Loucy (cell line): ENCODE measurements around the gene LRRC27.
A peak's percentile ranks its signal among the peaks of the same experiment; 100 is the strongest.
"Not testable (repeated sequence)": the region's sequence is repeated elsewhere in the genome, so short reads cannot be mapped to it uniquely, and the experiment has no call there.

Source experiments
- H2AFZ ChIP-seq: fragments of 200-600 bp; sonication (generic); 2 replicates; pipeline ENCODE4 v1.6.0; 2016; ENCODE audit warnings: antibody characterized with exemption, mild to moderate bottlenecking, low read length, moderate library complexity
- H3F3A ChIP-seq: fragments of 200-600 bp; 2 replicates; pipeline ENCODE4 v1.6.0; 2016; ENCODE audit warnings: antibody characterized with exemption, low read depth, mild to moderate bottlenecking
- H3K27me3 ChIP-seq: fragments of 200-600 bp; sonication (generic); 2 replicates; pipeline ENCODE4 v1.6.1; 2014; ENCODE audit warnings: low read length, mild to moderate bottlenecking; ENCODE audit not compliant: insufficient read depth, poor library complexity, severe bottlenecking
- H3K36me3 ChIP-seq: fragments of 200-600 bp; sonication (generic); 2 replicates; pipeline ENCODE4 v1.6.1; 2016; ENCODE audit warnings: low read length; ENCODE audit not compliant: insufficient read depth
- H3K4me1 ChIP-seq: fragments of 200-600 bp; sonication (generic); 2 replicates; pipeline ENCODE4 v1.5.1; 2014; ENCODE audit warnings: low read length, mild to moderate bottlenecking; ENCODE audit not compliant: insufficient read depth, poor library complexity, severe bottlenecking
- H3K4me2 ChIP-seq: fragments of 200-600 bp; sonication (generic); 2 replicates; pipeline ENCODE4 v1.6.0; 2014; ENCODE audit warnings: antibody characterized with exemption, low read length, low read depth, mild to moderate bottlenecking; ENCODE audit not compliant: poor library complexity, severe bottlenecking
- H3K4me3 ChIP-seq: fragments of 200-600 bp; sonication (generic); 2 replicates; pipeline ENCODE4 v1.5.1; 2014; ENCODE audit warnings: low read length, mild to moderate bottlenecking, mixed read lengths; ENCODE audit not compliant: poor library complexity, severe bottlenecking
- H3K79me2 ChIP-seq: fragments of 200-600 bp; sonication (generic); 2 replicates; pipeline ENCODE4 v1.6.1; 2014; ENCODE audit warnings: low read length; ENCODE audit not compliant: insufficient read depth
- H3K9ac ChIP-seq: fragments of 200-600 bp; sonication (generic); 2 replicates; pipeline ENCODE4 v1.6.0; 2014; ENCODE audit warnings: mild to moderate bottlenecking, low read depth, low read length, moderate library complexity; ENCODE audit not compliant: poor library complexity, severe bottlenecking
- H3K9me2 ChIP-seq: fragments of 200-600 bp; sonication (generic); replicated peaks from 2 replicates; pipeline ENCODE4 v1.6.1; 2016; ENCODE audit warnings: low read depth, low read length, mixed read lengths
- H3K9me3 ChIP-seq: fragments of 200-600 bp; sonication (generic); 2 replicates; pipeline ENCODE4 v1.6.1; 2014; ENCODE audit warnings: mild to moderate bottlenecking, antibody characterized with exemption, low read length, low read depth; ENCODE audit not compliant: insufficient read depth
- H4K20me1 ChIP-seq: fragments of 200-600 bp; sonication (generic); 2 replicates; pipeline ENCODE4 v1.6.0; 2014; ENCODE audit warnings: antibody characterized with exemption, low read length, mild to moderate bottlenecking; ENCODE audit not compliant: insufficient read depth, poor library complexity, severe bottlenecking
- EZH2phosphoT487 ChIP-seq: fragments of 200-600 bp; IDR thresholded peaks from 2 replicates; pipeline ENCODE4 v1.6.1; 2018; ENCODE audit warnings: antibody characterized with exemption, mild to moderate bottlenecking, moderate library complexity, borderline replicate concordance
- TF ChIP-seq, protein P1 (sequence below): fragments of 200-600 bp; sonication (generic); conservative IDR thresholded peaks from 2 replicates; pipeline ENCODE4 v1.5.1; 2014; ENCODE audit warnings: mild to moderate bottlenecking, antibody characterized with exemption, low read length

The LRRC27 gene

DNA sequence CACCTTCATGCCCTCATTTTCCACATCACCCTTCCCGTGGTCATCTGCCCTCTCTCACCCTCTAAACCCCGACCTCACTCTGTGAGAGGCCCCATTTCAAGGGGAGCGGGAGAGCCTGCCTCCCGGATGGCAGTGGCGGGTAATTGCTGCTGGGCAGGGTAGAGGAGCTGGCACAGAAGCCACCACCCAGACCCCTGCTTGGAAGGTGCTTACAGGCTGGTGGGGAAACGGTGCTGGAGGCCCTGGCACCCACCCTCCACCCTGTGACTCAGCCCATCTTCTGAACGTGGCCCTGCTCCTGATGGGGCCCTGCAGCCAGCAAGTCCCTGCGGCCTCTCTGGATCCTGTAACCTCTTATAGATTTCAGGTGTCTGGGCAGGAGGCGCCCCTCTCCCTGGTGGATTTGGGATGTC is 54.4 kb downstream of the LRRC27 start:
- Histone ChIP-seq H3K36me3 (no peaks in the 10 kb centered on the region), H3K4me1 (peaks cover 74% of the 10 kb centered on the region), H3K9me3 (no peaks in the 10 kb centered on the region), H2AFZ (no peak overlapping the region), H3K4me3 (no peak overlapping the region), H3K9me2 (no peaks in the 10 kb centered on the region), H3F3A (0 out of 2 replicates have a peak, but pooled peaks cover 2% of the 10 kb centered on the region), H3K27me3 (no peaks in the 10 kb centered on the region), H3K79me2 (no peaks in the 10 kb centered on the region), H3K9ac (peak overlapping the region; percentile 70), H4K20me1 (no peaks in the 10 kb centered on the region), H3K4me2 (peak overlapping the region; percentile 91)
- TF ChIP-seq, protein P1, sequence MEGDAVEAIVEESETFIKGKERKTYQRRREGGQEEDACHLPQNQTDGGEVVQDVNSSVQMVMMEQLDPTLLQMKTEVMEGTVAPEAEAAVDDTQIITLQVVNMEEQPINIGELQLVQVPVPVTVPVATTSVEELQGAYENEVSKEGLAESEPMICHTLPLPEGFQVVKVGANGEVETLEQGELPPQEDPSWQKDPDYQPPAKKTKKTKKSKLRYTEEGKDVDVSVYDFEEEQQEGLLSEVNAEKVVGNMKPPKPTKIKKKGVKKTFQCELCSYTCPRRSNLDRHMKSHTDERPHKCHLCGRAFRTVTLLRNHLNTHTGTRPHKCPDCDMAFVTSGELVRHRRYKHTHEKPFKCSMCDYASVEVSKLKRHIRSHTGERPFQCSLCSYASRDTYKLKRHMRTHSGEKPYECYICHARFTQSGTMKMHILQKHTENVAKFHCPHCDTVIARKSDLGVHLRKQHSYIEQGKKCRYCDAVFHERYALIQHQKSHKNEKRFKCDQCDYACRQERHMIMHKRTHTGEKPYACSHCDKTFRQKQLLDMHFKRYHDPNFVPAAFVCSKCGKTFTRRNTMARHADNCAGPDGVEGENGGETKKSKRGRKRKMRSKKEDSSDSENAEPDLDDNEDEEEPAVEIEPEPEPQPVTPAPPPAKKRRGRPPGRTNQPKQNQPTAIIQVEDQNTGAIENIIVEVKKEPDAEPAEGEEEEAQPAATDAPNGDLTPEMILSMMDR: no peak
- no peak for TF ChIP-seq EZH2phosphoT487

DNA sequence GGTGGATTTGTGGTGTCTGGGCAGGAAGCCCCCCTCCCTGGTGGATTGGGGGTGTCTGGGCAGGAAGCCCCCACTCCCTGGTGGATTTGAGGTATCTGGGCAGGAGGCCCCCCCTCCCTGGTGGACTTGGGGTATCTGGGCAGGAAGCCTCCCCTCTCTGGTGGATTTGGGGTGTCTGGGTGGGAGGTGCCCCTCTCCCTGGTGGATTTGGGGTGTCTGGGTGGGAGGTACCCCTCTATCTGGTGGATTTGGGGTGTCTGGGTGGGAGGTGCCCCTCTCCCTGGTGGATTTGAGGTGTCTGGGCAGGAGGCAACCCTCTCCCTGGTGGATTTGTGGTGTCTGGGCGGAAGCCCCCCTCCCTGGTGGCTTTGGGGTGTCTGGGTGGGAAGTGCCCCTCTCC is 54.9 kb downstream of the LRRC27 start:
- not testable (repeated sequence) for H3K27me3 ChIP-seq, H3K79me2 ChIP-seq

DNA sequence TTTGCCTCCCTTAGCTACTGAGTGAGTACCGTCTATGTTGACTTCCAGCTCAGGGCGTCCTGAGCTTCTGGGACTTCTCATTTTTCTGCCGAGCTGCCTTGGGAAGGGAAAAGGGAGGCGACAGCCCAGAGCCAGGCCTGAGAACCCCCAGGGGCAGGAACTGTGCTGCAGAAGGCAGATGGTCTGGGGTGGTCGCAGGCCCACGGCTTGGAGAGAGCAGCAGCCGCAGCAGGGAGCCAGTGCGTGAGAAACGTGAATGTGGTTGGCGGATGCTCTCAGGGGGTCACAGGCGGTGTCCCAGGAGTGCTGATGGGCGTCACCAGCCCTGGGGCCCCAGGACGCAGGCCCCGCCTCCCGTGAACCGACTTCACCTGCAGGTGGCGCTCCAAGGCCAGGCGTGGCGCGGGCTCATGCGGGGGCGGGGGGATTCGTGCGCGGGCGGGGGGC is 55.8 kb downstream of the LRRC27 start:
- no peak for TF ChIP-seq EZH2phosphoT487
- TF ChIP-seq, protein P1: peak; percentile 55
- Histone ChIP-seq H3K4me1 (peaks cover 62% of the 10 kb centered on the region), H4K20me1 (no peaks in the 10 kb centered on the region), H3K9me3 (no peaks in the 10 kb centered on the region), H3K36me3 (no peaks in the 10 kb centered on the region), H3F3A (no peaks in the 10 kb centered on the region), H3K79me2 (no peaks in the 10 kb centered on the region), H3K9me2 (no peaks in the 10 kb centered on the region), H2AFZ (peak overlapping the region; percentile 80), H3K27me3 (no peaks in the 10 kb centered on the region), H3K4me3 (peak overlapping the region; percentile 67), H3K4me2 (peak overlapping the region; percentile 91), H3K9ac (peak overlapping the region; percentile 70)

More for the DNA sequence above, 54.9 kb downstream of the LRRC27 start:
- not testable (repeated sequence) for H2AFZ ChIP-seq, H4K20me1 ChIP-seq, H3K9me2 ChIP-seq, H3K36me3 ChIP-seq, H3F3A ChIP-seq, H3K9me3 ChIP-seq
- peaks cover 69% of the 10 kb centered on the region for H3K4me1 ChIP-seq
- H3K4me3 ChIP-seq: peak overlapping the region; percentile 67
- H3K9ac ChIP-seq: peak overlapping the region; percentile 70
- H3K4me2 ChIP-seq: peak overlapping the region; percentile 91

DNA sequence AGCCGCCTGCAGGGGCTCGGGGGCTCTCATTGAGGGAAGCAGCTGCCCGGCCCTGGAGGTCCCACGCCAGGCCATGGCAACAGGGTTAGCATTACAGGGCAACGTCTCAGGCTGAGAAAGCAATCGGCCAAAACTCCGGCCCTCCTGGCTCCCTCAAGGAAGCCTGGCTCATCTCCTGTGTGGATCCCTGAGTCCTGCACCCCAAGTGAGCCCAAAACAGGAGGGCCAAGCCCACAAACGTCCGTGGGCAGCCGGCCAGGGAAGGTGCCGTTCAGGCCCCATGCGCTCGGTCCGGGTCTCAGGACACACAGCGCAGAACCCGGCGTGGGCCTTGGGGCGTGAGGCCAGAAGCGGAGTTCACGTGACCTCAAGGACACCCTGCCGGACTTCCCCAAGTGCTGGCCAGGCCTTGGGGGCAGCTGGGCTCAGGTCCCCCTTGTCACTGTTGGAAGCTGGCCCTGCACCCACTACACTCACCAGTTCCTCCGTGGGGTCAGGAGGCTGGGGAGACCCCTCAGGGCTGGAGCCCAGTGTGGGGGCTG is 57.0 kb downstream of the LRRC27 start:
- Histone ChIP-seq H3K9ac (no peak overlapping the region), H3K36me3 (no peaks in the 10 kb centered on the region), H4K20me1 (no peaks in the 10 kb centered on the region), H3K79me2 (no peaks in the 10 kb centered on the region), H3K9me2 (no peaks in the 10 kb centered on the region), H2AFZ (no peak overlapping the region), H3K4me2 (no peak overlapping the region), H3K9me3 (no peaks in the 10 kb centered on the region), H3K27me3 (no peaks in the 10 kb centered on the region), H3K4me3 (no peak overlapping the region), H3F3A (no peaks in the 10 kb centered on the region), H3K4me1 (peaks cover 60% of the 10 kb centered on the region)
- TF ChIP-seq, protein P1: no peak
- no peak for TF ChIP-seq EZH2phosphoT487
